Pancreas (tissue), 10 donors: ENCODE results near the gene LRRC31. TPM values are rescaled to one million over a fixed set of nuclear protein-coding genes. Genes with fewer than 3 reads are reported as not detected.

Source experiments
- ATAC-seq, 4 donors: fragments of 200-7000 bp; cut with Tn5 transposase; one replicate each; pipeline versions ENCODE4 v1.8.0 to v1.9.1; 2020; ENCODE audit warnings: mild to moderate bottlenecking in 4 of 4, moderate library complexity in 4 of 4
- DNase-seq, 6 donors: peaks; one replicate each; pipeline ENCODE4 v3.0.0-alpha.2; 2020
- FAIRE-seq: peaks from 2 replicates; lab custom pipeline; 2012; peaks lifted over from hg19 to GRCh38; lab: Jason Lieb, UNC
- H3K27ac ChIP-seq, 4 donors: fragments of 200-600 bp; sonication (generic); 1 replicate in 3 of 4; 2 replicates in 1 of 4; pipeline versions ENCODE4 v1.5.0 to v1.8.0; 2020
- H3K27me3 ChIP-seq, 4 donors: fragments of 200-600 bp; one replicate each; pipeline ENCODE4 v1.8.0; 2021
- H3K36me3 ChIP-seq, 3 donors: fragments of 200-600 bp; sonication (generic) in 1 of 3; one replicate each; pipeline versions ENCODE4 v1.5.0 to v1.8.0; 2020 to 2021
- H3K4me1 ChIP-seq, 3 donors: fragments of 200-600 bp; one replicate each; pipeline ENCODE4 v1.8.0; 2021
- H3K4me3 ChIP-seq, 4 donors: fragments of 200-600 bp; sonication (generic) in 2 of 4; one replicate each; pipeline versions ENCODE4 v1.5.0 to v1.8.0; 2020 to 2021
- H3K9me3 ChIP-seq, 4 donors: fragments of 200-600 bp; one replicate each; pipeline ENCODE4 v1.8.0; 2021
- CTCF ChIP-seq, 4 donors: fragments of 200-600 bp; sonication (generic) in 3 of 4; IDR thresholded peaks; one replicate each; pipeline versions ENCODE4 v1.5.0 to v1.8.0; 2021; ENCODE audit warnings: antibody characterized with exemption in 4 of 4
- WGBS, 2 donors: extraction: QIAGEN DNeasy Blood & Tissue Kit; methylation state at CpG; one replicate each; pipeline ENCODE4 v1.1.7; 2013; 5-methylcytosine and 5-hydroxymethylcytosine counted together
- intact Hi-C, 3 donors: fragments of 100-400 bp; cut with DNase I; formaldehyde crosslinking; loops; one replicate each; pipeline versions ENCODE4 v1.11.1 to v1.14.2; 2022
- polyA plus RNA-seq, 2 donors: library from polyadenylated mRNA; stranded (reverse); fragments of 200-250 nt; gene quantifications; one replicate each; pipeline ENCODE4 v1.2.3, GENCODE V29; 2013
- total RNA-seq, 6 donors: library from RNA; stranded (reverse); fragmentation: NEBNext Ultra II Directional in 4 of 6; extraction: Animal tissue kit (Norgen Biotek cat#: 25700) in 4 of 6; gene quantifications; one replicate each; pipeline versions ENCODE4 v1.2.1 to v1.2.4, GENCODE V29; 2021 to 2023
- donor health status: healthy with polysubstance abuse.
- donor health status: DM: no; HTN: no; CAD: no; lungs with moderate emphysema.
- donor health status: DM: no; HTN: no; CAD: no.
- donor health status: control.
- donor health status: control.
- donor health status: Bipolar disorder and iron deficiency.
- donor health status: DM: yes; HTN: yes; CAD: no.
- donor health status: DM: no; HTN: no; CAD: no.
- donor health status: DM: no; HTN: no; CAD: no.
- donor health status: DM: yes; HTN: yes; CAD: no.

The LRRC31 gene
- total and polyA plus RNA-seq, 8 donors: 0.19 TPM; not detected in 7

GRCh38 chr3:169836078-169836941, 33.4 kb downstream of the LRRC31 start:
- Histone ChIP-seq H3K4me3 (no peak overlapping the region), H3K4me1 (no peaks in the 10 kb centered on the region), H3K27me3 (peaks cover 0 to 5% (median 0%) of the 10 kb centered on the region in 4 donors), H3K9me3 (no peaks in the 10 kb centered on the region), H3K27ac (no peak overlapping the region), H3K36me3 (no peaks in the 10 kb centered on the region)
- TF ChIP-seq CTCF (IDR thresholded peaks at IDR 0.05): no peak
- DNase-seq: no peak
- WGBS, 2 donors: 90 to 91% methylated on average over 5 of the region's 5 CpGs
- ATAC-seq: no peak
- intact Hi-C loops: no loop called here
- no peak for FAIRE-seq

GRCh38 chr3:169835533-169835932, 34.2 kb downstream of the LRRC31 start:
- TF ChIP-seq CTCF (IDR thresholded peaks at IDR 0.05): no peak
- H3K9me3 ChIP-seq: no peaks in the 10 kb centered on the region
- H3K4me1 ChIP-seq: no peaks in the 10 kb centered on the region
- intact Hi-C loops: no loop called here
- FAIRE-seq: no peak
- WGBS, 2 donors: 66 to 77% methylated on average over 1 of the region's 1 CpG
- no peaks in the 10 kb centered on the region for H3K36me3 ChIP-seq
- no peak for ATAC-seq
- H3K27me3 ChIP-seq: peaks cover 0 to 5% (median 0%) of the 10 kb centered on the region in 4 donors
- DNase-seq: no peak
- H3K4me3 ChIP-seq: no peak overlapping the region
- H3K27ac ChIP-seq: no peak overlapping the region

GRCh38 chr3:169827712-169828111, 42.0 kb downstream of the LRRC31 start:
- intact Hi-C loops: no loop called here
- Histone ChIP-seq H3K4me1 (no peaks in the 10 kb centered on the region), H3K27ac (no peak overlapping the region), H3K36me3 (no peaks in the 10 kb centered on the region), H3K4me3 (no peak overlapping the region), H3K9me3 (no peaks in the 10 kb centered on the region), H3K27me3 (no peaks in the 10 kb centered on the region)
- no peak for ATAC-seq
- WGBS, 2 donors: 84 to 91% methylated on average over 4 of the region's 4 CpGs
- DNase-seq: no peak
- FAIRE-seq: no peak
- no peak for TF ChIP-seq CTCF (IDR thresholded peaks at IDR 0.05)

- no peak for ATAC-seq
- no peaks in the 10 kb centered on the region for H3K4me1 ChIP-seq
- FAIRE-seq: no peak
- 79 to 81% methylated on average over 3 of the region's 3 CpGs for WGBS, 2 donors
- DNase-seq: no peak
- H3K27me3 ChIP-seq: peaks cover 0 to 8% (median 0%) of the 10 kb centered on the region in 4 donors
- H3K9me3 ChIP-seq: no peaks in the 10 kb centered on the region
- no peak for TF ChIP-seq CTCF (IDR thresholded peaks at IDR 0.05)
- H3K4me3 ChIP-seq: no peak overlapping the region
- H3K27ac ChIP-seq: no peak overlapping the region
- intact Hi-C loops: no loop called here
- no peaks in the 10 kb centered on the region for H3K36me3 ChIP-seq
These were observed 44.4 kb downstream of the LRRC31 start for GRCh38 chr3:169825316-169825715.

GRCh38 chr3:169822983-169823382, 46.8 kb downstream of the LRRC31 start:
- FAIRE-seq (no peak), DNase-seq (no peak), ATAC-seq (no peak)
- Histone ChIP-seq H3K4me1 (no peaks in the 10 kb centered on the region), H3K4me3 (no peak overlapping the region), H3K27ac (no peak overlapping the region), H3K27me3 (peaks cover 0 to 8% (median 0%) of the 10 kb centered on the region in 4 donors), H3K9me3 (no peaks in the 10 kb centered on the region), H3K36me3 (no peaks in the 10 kb centered on the region)
- TF ChIP-seq CTCF (IDR thresholded peaks at IDR 0.05): no peak
- intact Hi-C loops: no loop called here
- 41 to 57% methylated on average over 6 of the region's 6 CpGs for WGBS, 2 donors
